H54 (cell line): ENCODE measurements around the gene DDX1.

Source experiments
- DNase-seq: peaks from one replicate; pipeline ENCODE4 v3.0.0; 2011; ENCODE audit warnings: low spot score, mixed read lengths; ENCODE audit not compliant: insufficient read length
- FAIRE-seq: peaks from 3 replicates; lab custom pipeline; 2011; peaks lifted over from hg19 to GRCh38; lab: Jason Lieb, UNC
- POLR2A ChIP-seq: IDR thresholded peaks from 2 replicates; pipeline ENCODE4 v1.6.1; 2011; ENCODE audit warnings: low read depth, mild to moderate bottlenecking, low read length

The DDX1 gene

GRCh38 chr2:15570104-15570503 is 21.6 kb upstream of the DDX1 start:
- FAIRE-seq: no peak

GRCh38 chr2:15571729-15572128 is 19.9 kb upstream of the DDX1 start:
- DNase-seq: no peak
- TF ChIP-seq POLR2A: no peak
- no peak for FAIRE-seq

More at GRCh38 chr2:15570104-15570503, 21.6 kb upstream of the DDX1 start:
- DNase-seq: no peak
- TF ChIP-seq POLR2A: no peak

GRCh38 chr2:15577071-15577735 is 14.5 kb upstream of the DDX1 start:
- FAIRE-seq (peak; percentile 82), DNase-seq (peak; percentile 47)
- no peak for TF ChIP-seq POLR2A

- TF ChIP-seq POLR2A: no peak
- FAIRE-seq (no peak), DNase-seq (no peak)
Measured at GRCh38 chr2:15579641-15580040, 12.0 kb upstream of the DDX1 start.

- no peak for TF ChIP-seq POLR2A
- FAIRE-seq: no peak
- DNase-seq: no peak
Measured at GRCh38 chr2:15580451-15580850, 11.2 kb upstream of the DDX1 start.

- FAIRE-seq: no peak
- DNase-seq: no peak
- no peak for TF ChIP-seq POLR2A
Measured at GRCh38 chr2:15582710-15583357, 8.8 kb upstream of the DDX1 start.

GRCh38 chr2:15583826-15584225 is 7.8 kb upstream of the DDX1 start:
- DNase-seq (no peak), FAIRE-seq (no peak)
- TF ChIP-seq POLR2A: no peak

- TF ChIP-seq POLR2A: no peak
- FAIRE-seq: no peak
- no peak for DNase-seq
Measured at GRCh38 chr2:15584316-15584715, 7.4 kb upstream of the DDX1 start.

- TF ChIP-seq POLR2A: no peak
- FAIRE-seq (peak; percentile 27), DNase-seq (peak; percentile 11)
Measured at GRCh38 chr2:15584767-15585469, 6.8 kb upstream of the DDX1 start.

- DNase-seq (peak; percentile 17), FAIRE-seq (no peak)
- no peak for TF ChIP-seq POLR2A
Measured at GRCh38 chr2:15588329-15588919, 3.2 kb upstream of the DDX1 start.

- no peak for DNase-seq
- FAIRE-seq: no peak
- no peak for TF ChIP-seq POLR2A
Measured at GRCh38 chr2:15591373-15591691, 336 bp upstream of the DDX1 start.

- no peak for TF ChIP-seq POLR2A
- DNase-seq (no peak), FAIRE-seq (no peak)
Measured at GRCh38 chr2:15593327-15593705, 1.6 kb downstream of the DDX1 start.

- FAIRE-seq: no peak
- TF ChIP-seq POLR2A: no peak
- no peak for DNase-seq
Measured at GRCh38 chr2:15594291-15595256, 2.9 kb downstream of the DDX1 start.

- DNase-seq: no peak
- FAIRE-seq: no peak
- TF ChIP-seq POLR2A: no peak
Measured at GRCh38 chr2:15595342-15595905, 3.8 kb downstream of the DDX1 start.
